AG20443 (cell line): ENCODE measurements around the gene ANKRD35.

Source experiments
- DNase-seq: peaks from one replicate; pipeline ENCODE4 v3.0.0; 2012; ENCODE audit warnings: low spot score, mixed read lengths

ANKRD35 gene

DNA sequence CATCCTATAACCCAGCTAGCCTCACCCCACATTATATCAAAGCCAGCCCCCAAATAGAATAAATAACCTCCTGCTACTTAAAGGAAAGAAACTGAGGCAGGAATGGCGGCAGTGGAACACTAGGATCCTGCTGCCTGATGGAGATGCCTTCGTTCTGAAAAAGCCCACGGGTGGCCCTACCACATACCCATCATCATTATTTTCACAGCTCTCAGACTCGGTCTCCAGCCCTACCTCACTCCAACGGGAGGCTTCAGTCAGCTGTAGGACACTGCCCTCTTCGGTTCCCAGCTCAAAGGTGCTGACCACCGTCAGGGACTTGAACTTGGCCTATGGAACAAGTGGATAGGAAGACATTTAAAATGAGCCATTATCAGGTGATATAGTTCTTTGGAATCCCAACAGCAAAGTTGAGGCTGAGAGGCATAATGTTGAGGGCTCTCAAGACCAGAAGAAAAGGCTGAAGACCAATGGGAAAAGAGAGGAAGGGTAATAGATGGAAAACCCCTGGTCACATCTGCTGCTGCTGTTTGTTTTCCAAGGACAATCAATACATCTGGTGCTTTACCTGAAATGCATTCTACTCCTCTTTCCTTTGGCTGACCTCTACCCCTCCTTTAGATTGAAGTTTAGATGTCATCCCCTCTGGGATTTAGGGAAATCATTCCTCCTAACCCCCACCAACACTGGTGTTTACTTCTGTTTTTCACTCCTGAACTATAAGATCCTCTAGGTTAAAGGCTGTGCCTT is 7.8 kb upstream of the ANKRD35 start:
- no peak for DNase-seq

DNA sequence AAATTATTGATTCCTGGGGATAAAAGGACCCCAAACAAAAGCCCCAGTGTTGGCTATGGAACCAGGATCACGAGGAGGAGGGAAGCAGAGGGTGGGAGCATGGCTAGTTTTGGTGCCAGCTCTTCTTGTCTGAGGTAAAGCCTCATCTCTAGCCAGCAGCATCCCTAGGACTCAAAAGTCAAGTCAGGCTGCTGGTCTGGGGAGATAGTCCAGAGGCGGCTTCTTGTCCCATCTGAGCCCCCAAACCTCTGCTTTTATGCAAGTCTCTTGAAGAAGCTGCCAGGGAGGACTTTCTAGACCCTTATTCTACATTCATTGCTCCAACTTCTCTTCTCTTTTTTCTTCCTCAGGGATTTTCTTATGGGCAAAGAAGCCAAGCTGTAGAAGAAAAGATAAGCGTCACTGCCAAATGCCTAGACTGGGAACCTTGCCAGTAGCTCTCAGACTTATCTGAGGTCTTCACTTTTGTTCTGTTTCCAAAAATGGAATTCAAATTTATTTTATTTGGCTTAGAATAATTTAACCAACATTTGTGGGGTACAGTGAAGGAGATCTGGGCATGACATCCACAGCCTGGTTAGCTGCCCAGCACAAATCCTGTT is 6.9 kb upstream of the ANKRD35 start:
- DNase-seq, result no peak

DNA sequence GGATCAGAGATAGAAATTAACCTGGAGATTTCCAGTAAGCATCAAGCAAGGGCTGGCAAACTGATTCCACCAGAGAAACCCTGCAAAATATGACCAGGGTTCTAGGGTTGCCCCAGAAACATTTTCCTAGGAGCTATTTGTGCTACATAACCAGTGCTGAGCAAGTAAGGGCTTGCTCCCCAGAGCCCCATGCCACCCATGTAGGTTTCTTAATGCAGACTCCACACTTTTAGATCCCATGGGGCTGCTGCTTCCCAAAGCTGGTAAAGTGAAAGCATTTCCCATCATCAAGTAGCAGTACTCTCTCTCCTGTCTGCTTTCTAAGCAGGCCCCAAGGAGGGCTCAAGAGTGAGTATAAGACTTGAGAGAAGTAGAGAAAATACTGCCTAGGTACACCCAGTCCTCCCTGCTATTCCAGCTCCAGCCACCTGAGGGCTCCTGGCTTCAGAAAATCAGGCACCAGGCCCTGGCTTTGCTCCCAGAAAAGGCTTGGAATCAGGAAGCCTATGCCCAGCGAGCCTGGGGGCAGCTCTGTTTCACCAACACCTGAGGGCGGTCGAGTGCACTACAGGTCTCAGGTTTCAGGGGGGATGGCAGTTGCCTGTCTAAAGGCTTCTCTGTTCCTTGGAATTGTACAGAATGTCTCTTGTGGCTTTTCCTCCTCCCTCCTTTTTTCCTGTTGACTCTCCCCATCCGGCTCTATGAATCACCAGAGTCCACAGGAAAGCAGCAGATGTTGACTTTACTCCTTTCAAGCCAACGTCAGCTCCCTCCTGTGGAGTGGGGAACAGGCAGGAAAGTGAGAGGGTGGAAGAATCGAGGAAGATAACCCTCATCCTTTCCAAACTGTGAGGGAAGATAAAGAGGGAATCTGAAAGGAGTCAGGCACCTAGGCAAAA is 6.2 kb upstream of the ANKRD35 start:
- peak; percentile 93 for DNase-seq

DNA sequence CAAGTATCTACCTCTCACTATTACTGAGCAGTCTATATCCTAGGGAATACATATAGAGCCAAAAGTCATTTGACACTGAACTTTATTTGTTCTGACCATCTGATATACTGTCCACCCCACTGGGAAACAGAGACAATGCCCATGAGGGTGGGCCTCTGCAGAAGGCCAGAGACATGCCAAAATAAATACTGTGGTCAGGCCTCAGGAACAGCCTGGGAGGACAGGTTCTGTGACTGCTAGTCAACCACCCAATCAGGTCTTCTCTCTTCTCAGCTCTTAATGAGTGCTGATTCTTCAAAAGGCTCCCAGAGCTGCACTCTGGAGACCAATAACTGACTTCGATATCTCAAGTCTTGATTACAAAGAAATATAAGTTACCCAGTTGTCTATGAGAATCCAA is 5.5 kb upstream of the ANKRD35 start:
- no peak for DNase-seq

DNA sequence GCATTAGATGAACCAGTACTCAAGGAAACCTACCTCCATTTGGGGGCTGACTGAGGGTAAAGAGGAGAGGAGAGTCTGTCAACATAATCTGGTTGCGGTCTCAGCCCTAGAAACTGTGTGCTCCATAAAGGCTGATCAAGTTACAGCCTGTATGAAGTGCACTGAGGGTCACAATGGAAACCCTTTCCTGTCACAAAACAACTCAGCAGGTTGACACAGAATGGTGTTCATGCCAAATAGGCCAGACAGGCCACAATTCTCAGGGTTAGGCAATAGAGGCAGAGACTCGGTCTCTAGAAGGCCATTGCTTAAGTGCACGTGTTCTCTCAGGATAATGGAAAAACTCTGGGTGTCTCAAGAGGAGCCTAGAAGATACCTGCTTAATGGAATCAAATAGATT is 4.1 kb upstream of the ANKRD35 start:
- DNase-seq, result no peak

GRCh38 chr1:145887631-145888030 is 2.0 kb upstream of the ANKRD35 start:
- DNase-seq, result no peak

- no peak for DNase-seq
These were observed 1.1 kb upstream of the ANKRD35 start for GRCh38 chr1:145886816-145887215.

GRCh38 chr1:145886390-145886789 is 724 bp upstream of the ANKRD35 start:
- no peak for DNase-seq

DNA sequence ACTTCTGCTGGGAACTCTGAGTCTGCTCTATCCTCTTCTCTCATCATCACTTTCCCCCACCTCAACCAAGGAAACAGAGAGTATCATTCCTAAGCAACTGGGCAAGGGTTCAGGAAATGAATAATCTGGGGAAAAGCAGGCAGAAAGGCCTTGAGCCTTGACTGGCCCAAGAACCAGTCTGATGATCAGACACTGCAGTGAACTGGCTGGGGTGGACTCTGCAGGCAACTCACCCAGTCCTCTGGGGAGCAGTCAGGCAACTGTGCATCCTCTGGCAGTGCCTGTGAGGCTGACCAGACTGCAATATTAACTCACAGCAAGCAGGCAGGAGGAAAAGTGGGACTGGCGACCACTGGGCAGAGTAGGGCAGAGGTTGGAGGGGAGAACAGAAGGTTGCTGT is 991 bp downstream of the ANKRD35 start:
- DNase-seq, result peak; percentile 48

GRCh38 chr1:145879775-145880174 is 5.9 kb downstream of the ANKRD35 start:
- DNase-seq, result no peak

DNA sequence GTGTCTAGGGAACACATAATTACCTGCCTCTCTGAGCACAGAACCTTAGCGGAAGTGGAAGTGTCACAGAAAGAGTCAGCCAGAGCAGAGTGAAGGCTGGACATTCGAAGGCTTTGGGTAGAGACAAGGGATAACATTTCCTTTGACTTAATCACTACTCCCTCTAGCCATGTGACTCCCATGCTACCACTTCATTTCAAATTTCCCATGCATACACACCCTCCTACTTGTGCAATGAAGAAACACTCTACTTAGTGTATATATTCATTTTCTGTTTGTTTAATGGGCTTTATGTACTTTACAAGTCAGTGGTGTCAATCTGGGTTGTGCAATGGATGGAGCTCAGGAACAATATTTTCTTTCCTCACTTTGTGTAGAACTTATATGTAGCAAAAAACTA is 6.9 kb downstream of the ANKRD35 start:
- DNase-seq, result no peak

GRCh38 chr1:145877923-145878486 is 7.7 kb downstream of the ANKRD35 start:
- no peak for DNase-seq

GRCh38 chr1:145874646-145875045 is 11.0 kb downstream of the ANKRD35 start:
- no peak for DNase-seq

- DNase-seq, result peak; percentile 72
These were observed 13.4 kb downstream of the ANKRD35 start for GRCh38 chr1:145871994-145872924.

DNA sequence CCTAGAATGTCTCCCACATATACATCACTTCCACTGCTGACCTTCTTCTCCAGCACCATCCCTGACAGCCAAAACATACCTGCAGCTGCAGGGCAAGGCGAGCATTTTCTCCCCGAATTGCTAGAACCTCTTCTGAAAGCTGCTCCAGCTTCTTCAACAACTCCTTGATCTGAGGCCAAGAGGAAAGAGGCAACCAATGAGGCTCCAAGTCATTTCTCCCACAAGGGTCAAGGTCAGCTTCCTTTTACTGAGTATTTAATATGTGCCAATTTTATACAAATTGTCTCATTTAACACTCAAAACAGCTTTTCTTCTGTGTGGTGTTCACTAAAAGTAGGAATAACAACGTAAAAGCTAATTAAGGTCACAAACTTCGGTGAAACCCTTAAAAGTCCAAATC is 17.4 kb downstream of the ANKRD35 start:
- DNase-seq, result no peak

DNA sequence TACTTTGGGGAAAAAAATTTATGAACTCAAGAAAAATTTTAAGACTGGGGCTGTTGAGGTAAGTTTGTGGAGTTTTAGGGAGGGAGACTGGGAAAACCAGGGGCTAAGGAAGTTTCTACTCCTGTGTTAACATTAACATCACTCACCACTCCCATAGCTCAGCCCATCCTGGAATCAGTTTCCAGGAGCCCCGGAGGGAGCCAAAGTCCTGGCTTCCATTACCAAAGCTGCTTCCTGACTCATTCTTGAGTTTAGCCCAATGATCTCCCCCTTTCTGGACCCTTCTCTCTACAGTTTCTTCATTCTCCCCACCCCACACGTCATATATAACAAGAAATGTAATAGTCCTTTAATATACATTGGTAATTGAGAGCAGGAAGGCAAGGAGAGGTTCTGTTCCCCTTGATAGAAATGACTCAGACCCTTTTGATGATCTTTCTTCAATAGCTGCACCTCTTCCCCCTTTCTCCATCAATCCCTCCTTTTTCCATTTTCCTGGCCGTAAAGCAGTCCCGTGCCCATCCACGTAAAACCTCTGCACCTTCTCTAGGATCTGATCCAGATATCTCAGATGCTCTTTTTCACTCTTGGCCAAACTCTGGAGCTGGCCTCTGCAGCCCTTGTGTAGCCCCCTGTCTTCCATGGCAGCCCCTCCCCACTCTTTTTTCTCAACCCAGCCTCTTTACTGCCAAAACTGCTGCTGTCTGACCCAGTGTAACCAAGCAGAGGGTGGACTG is 22.2 kb downstream of the ANKRD35 start:
- DNase-seq, result no peak

GRCh38 chr1:145859491-145860023 is 26.1 kb downstream of the ANKRD35 start:
- peak; percentile 98 for DNase-seq

GRCh38 chr1:145858901-145859490 is 26.7 kb downstream of the ANKRD35 start, which contains the start of gene PIAS3:
PIAS3 (minus strand) TSS chr1:145859081; CDS start chr1:145858990, 91 bp downstream.
- DNase-seq, result peak; percentile 98

GRCh38 chr1:145858238-145858900 is 27.3 kb downstream of the ANKRD35 start:
- peak; percentile 75 for DNase-seq
